NOMO-1 (cell line): ENCODE measurements around the gene COPS9.
A peak's percentile ranks its signal among the peaks of the same experiment; 100 is the strongest.

Experiments
- DNase-seq, 2 experiments: peaks; one replicate each; lab custom pipeline; 2025; ENCODE audit not compliant: unreplicated experiment in 2 of 2; lab: John Stamatoyannopoulos, UW

COPS9 gene

GRCh38 chr2:240151477-240152031, 15.4 kb upstream of the COPS9 start:
- DNase-seq, result no peak

GRCh38 chr2:240149943-240150784, 14.1 kb upstream of the COPS9 start:
- peak; percentile 8 to 12 for DNase-seq

GRCh38 chr2:240147911-240148587, 11.9 kb upstream of the COPS9 start:
- DNase-seq, result no peak

GRCh38 chr2:240147382-240147781, 11.3 kb upstream of the COPS9 start:
- DNase-seq, result no peak

GRCh38 chr2:240146627-240147278, 10.6 kb upstream of the COPS9 start:
- DNase-seq, result no peak

- no peak for DNase-seq
Observed at GRCh38 chr2:240146141-240146561, 10.0 kb upstream of the COPS9 start.

DNA sequence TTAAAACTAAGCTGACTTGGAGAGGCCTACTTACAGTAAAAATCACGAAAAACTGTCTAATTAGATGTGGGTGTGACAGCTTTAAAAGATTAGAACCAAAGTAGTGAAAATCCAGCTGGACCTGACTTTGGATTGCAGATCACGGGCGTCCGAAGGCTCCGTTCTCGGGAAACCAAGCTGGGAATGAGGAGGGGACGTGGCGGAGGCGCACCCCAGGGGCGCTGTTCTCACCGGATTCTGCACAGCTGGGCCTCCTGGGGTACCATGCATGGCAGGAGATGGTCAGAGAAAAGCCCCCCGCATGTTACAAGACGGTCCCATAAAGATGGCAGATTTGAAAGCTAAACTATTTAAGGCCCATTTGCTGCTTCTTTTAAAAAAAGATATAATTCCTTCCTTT, 9.4 kb upstream of the COPS9 start:
- DNase-seq, result no peak

DNA sequence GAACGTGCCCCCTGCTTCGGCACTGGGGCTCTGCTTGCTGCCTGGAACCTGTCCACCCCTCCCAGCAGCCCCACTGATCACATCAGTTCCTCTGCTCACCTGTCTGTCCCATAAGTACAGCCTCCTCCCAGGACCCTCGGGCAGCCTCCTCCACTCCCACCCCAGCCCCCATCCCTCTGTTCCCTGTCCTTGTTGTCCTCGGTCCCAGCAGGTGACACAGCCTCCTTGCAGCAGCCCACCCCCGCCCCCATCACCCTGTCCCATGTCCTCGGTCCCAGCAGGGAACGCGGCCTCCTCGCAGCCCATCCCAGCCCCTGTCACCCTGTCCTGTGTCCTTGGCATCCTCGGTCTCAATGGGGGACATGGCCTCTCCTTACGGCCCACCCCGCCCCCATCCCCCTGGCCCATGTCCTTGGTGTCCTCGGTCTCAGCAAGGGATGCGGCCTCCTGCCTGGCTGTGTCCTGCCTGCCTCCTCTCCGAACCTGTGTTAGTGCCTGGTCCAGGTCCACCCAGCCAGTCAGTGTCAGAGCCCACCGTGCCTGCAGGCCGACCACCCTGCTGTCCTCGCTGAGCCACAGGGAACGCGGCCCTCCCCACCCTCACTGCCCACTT, 8.7 kb upstream of the COPS9 start:
- DNase-seq, result no peak

DNA sequence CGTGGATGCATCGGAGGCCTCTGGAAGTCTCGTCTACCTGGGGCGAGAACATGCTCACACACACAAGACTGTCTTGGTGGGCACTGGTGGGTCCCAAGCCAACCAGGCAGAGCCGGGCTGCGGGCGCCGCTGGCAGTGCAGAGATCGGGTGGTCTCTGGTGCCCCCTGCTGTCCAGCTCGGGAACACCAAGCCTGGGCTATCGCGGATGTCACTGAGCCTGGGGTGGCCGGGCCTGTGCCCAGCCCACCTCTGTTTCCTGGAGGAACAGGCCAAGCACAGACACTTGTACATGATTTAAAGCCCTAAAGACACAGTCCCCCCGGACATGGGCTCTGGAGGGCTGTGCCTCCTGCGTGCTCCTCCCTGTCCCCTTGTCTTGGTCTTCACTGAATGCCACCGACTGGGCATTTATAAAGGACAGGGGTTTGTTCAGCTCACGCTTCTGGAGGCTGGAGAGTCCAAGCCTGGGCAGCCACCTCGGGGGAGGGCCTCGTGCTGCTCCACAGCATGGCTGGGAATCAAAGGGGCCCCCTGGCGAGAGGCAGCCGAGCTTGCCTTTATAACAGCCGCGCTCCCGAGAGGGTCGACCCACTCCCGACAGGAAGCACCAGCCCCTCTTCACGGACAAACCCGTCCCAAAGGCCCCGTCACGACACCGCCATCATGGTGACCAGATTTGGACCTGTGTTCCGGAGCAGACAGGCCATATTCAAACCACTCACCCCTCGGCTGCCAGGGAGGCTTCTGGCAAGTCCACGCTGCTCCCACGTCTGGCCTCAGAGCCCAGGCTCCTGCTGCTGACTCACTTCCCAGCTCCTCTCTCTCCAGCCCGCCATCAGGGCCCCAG, 7.9 kb upstream of the COPS9 start:
- peak; percentile 40 to 53 for DNase-seq

- DNase-seq, result no peak
Observed at GRCh38 chr2:240143276-240143675, 7.2 kb upstream of the COPS9 start.

DNA sequence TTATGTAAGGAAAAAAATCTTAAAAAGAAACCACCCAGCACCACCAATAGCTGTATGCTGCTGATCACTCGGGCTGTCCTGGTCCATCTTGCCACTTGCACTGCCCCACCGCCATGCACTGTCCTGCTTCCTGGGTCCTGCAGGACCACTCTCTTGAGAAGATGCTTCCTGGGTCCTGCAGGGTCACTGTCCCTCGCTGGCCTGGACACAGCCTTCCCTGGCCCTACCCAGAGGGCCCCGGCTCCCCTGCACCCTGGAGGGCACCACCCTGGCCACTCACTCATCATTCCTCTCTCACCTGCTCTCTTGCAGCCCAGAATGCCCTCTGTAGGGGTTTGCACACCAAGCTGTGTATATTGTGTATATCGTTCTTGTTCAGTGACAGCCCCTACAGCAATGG, 6.8 kb upstream of the COPS9 start:
- no peak for DNase-seq

- DNase-seq, result no peak
Observed at GRCh38 chr2:240142256-240142775, 6.2 kb upstream of the COPS9 start.

GRCh38 chr2:240141736-240142135, 5.6 kb upstream of the COPS9 start:
- DNase-seq, result no peak

GRCh38 chr2:240140920-240141319, 4.8 kb upstream of the COPS9 start:
- no peak for DNase-seq

DNA sequence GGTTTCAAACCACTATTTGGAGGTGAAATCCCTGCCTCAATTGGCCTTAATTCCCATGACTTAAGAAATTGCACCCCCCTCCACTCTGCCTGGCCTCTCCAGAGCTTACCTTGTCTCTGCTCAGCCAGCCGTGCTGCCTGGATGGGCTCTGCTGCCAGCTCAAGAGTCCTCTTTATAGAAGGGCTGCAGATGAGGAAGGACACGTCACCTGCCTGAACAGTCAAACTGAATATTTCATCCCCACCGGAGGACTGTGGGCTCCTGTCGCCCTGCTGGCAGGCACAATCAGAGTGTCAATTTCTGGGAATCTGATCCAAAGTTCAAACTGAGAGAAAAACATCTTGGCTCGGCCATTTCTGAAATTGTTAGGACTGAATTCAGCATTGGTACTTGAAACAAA, 4.4 kb upstream of the COPS9 start, which contains the start of gene OTOS:
Gene OTOS, minus strand, starts transcription at position 148 of the 400 bp plus-strand sequence. CDS start 332 bp downstream, outside the sequence.
- DNase-seq, result no peak

DNA sequence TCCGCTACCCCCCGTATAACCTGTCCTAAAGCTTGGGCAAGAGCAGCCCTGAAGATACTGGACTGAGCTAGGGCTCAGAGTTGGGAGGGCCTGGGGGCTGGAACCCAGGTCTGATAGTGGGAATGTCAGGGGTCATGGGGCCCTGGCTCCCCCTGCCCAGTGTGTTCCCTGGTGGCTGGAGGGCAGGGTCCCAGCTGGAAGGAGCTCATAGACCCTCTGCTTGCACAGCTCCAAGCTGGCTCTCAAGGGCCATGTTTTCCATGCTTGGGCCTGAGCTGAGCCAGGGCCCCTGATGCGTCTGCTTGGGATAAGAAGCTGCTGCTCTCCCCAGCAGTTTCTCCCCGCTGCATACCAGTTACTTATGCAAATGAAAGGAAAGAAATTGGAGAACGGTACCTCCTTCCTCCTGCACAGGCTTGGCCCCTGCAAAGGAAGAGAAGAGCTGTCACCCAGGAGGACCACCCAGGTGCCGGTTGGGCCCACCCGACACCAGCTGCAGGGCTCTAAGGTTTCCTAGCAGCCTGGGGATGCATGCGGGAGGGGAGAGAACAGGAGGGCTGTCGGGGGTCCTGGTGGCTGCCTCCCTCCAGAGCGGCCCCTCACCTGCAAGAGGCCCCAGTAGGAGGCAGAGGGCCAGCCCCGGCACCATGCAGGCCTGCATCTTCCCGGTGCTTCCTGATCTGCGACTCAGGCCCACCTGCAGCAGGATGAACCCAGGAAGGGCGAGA, 3.7 kb upstream of the COPS9 start:
- DNase-seq, result no peak

GRCh38 chr2:240139011-240139441, 2.9 kb upstream of the COPS9 start:
- DNase-seq, result no peak

DNA sequence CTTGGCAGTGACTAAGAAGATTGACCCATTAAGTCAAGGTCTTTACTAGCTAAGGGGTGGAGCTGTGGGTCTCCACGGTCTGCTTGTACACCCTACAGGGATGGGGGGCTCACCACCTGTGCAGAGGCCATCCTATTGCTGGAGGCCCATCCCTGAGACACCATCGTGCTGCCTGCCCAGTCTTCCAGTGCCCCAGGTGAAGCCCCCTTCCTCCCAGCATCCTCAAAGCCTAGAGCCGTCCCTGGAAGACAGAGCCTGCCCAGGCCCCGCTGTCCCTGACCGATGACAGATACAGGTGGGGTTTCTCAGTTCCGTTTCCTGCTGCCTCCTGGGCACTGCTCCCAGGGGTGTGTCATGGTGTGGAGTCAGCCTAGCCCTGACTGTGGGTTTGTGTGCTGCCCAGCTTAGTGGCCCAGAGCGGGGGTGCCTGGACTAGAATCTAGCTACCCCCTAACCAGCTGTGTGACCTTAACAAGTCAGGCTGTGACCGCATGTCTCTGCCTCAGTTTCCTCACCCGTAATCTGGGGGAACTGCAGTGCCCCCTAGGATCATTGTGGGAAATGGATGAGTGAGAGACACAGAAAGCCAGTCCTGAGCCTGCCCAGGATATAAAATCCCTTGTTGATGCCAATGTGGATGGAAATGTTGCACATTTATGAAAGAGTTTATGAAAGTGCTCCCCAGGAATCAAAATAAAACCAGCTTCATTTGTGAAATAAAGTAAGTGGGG, 2.3 kb upstream of the COPS9 start:
- DNase-seq, result no peak
